Gastrocnemius medialis (tissue), 4 donors: ENCODE results near the gene MBOAT7.

Experiments
- CTCF ChIP-seq, 5 experiments: fragments of 450-650 bp in 3 of 5; fragments of 200-600 bp in 2 of 5; sonication (generic) in 2 of 5; IDR thresholded peaks in 4 of 5; conservative IDR thresholded peaks in 1 of 5; 1 replicate in 4 of 5; 2 replicates in 1 of 5; pipeline ENCODE4 v1.5.1; 2016 to 2019; ENCODE audit warnings: antibody characterized with exemption in 5 of 5, mild to moderate bottlenecking in 3 of 5, moderate library complexity in 3 of 5
- POLR2A ChIP-seq, 2 donors: fragments of 450-650 bp; IDR thresholded peaks; one replicate each; pipeline ENCODE4 v1.6.1; 2017; ENCODE audit warnings: antibody characterized with exemption in 2 of 2, mild to moderate bottlenecking in 2 of 2, moderate library complexity in 2 of 2

GRCh38 chr19:54206831-54207177, 17.4 kb upstream of the MBOAT7 start:
- TF ChIP-seq CTCF (IDR thresholded peaks at IDR 0.05 in 4 of 5, conservative IDR thresholded peaks at IDR 0.05 in 1 of 5) (no peak), POLR2A (IDR thresholded peaks at IDR 0.05) (no peak)
